Measurements from ENCODE around the gene YARS1. TPM values are rescaled to one million over a fixed set of nuclear protein-coding genes. Genes with fewer than 3 reads are reported as not detected.

Gene YARS1
- polyA plus RNA-seq, 2 of the 4 experiments (the other 2 are of a cell fraction): 92.5 to 103 TPM

DNA sequence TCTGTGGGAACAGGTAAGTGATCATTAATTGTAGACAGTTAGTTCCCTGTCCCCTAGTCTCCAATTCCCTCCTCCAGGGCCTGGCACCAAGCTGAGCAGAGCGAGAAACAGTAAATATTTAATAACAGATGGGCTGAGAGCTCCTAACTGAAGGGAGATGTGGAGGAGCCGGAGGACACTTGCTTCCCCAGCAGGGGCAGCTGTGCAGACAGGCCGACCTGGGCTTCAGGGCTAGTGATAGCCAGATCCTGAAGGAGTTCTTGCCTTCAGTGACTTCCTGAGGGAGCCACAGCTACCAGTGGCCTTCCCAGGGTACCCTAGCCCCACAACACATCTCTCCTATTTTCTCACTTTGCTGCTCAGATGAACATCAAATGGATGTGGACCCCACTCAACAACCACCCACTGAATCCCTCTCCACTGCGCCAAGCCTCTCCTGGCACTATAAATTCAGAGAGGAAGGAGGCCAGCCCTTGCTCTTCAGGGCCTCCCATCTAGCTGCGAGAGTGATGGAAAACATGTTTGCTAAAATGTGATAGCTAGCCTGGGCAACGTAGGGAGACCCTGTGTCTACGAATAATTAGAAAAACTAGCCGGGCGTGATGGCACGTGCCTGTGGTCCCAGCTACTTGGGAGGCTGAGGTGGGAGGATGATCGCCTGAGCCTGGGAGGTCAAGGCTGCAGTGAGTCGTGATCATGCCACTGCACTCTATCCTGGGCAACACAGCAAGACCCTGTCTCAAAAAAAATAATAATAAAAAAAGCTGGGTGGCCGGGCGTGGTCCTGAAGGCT lies 87.7 kb downstream of the YARS1 start:
- Histone ChIP-seq H3K9me3 (no peaks in the 10 kb centered on the region), H3K4me2 (peak overlapping the region; percentile 71), H3K27ac (peak overlapping the region; percentile 80 to 87), H3K4me3 (no peak overlapping the region), H3K4me1 (peaks cover 50% of the 10 kb centered on the region)
- no peak for TF ChIP-seq ZSCAN20 (CRISPR knock-in tag; IDR thresholded peaks at IDR 0.05)
- no peak for TF ChIP-seq BCL3 (IDR thresholded peaks at IDR 0.05)
- peak; percentile 32; the same call in 1 of the 2 replicates for TF ChIP-seq JUNB (IDR thresholded peaks at IDR 0.05)
- ChIA-PET POLR2A (no interaction called here), CTCF (interaction anchor here (0.7 to 4.5 kb wide), 8 partner anchors 12 to 80 kb away, joined by 3 to 52 read pairs (median 4); no protein-coding TSS in a partner anchor)
- 40% methylated on average over 14 of the region's 14 CpGs for WGBS (ENCODE audit: missing lambda C conversion rate)
- FAIRE-seq (no peak), DNase-seq (ENCODE audit: low read depth in 1 of 2, low spot score in 1 of 2) (peak; percentile 48 to 65), ATAC-seq (peak; percentile 65 to 73)

DNA sequence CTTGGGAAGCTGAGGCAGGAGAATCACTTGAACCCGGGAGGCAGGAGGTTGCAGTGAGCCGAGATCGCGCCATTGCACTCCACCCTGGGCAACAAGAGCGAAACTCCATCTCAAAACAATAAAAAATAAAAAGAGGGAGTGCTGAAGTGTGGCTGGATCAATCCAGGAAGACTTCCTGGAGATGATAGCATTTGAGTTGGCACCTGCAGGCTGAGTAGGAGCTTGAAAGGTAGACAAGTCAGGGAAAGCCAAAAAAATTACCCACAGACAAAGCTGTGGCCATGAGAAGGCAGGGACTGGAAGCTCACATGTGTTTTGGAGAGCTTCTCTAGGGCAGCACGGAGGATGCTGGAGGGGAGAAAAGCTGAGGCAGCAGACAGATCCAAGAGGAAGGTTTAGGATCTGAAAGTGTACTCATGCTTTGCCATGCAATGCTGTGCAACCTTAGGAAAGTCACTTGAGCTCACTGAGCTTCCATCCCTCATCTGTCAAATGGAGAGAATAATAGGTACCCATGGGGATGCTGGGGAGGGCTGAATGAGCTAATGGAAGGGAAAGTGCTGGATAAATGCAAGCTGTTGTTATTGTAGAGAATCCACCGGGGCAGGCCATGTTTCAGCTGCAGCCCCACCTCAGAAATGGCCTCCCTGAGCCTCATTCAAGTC lies 88.6 kb downstream of the YARS1 start:
- ATAC-seq (no peak), DNase-seq (ENCODE audit: low read depth in 1 of 2, low spot score in 1 of 2) (no peak), FAIRE-seq (no peak)
- H3K4me1 ChIP-seq: peaks cover 56% of the 10 kb centered on the region
- no peaks in the 10 kb centered on the region for H3K9me3 ChIP-seq
- ChIA-PET CTCF (interaction anchor here (0.9 to 4.5 kb wide), 7 partner anchors 13 to 81 kb away, joined by 3 to 52 read pairs (median 4); a partner anchor contains a TSS), POLR2A (no interaction called here)
- H3K4me2 ChIP-seq: peak overlapping the region; percentile 71
- TF ChIP-seq KDM1A (IDR thresholded peaks at IDR 0.05; ENCODE audit: low read depth) (no peak), HOXB5 (CRISPR knock-in tag; IDR thresholded peaks at IDR 0.05) (no peak), ZFP36 (IDR thresholded peaks at IDR 0.05; ENCODE audit: borderline replicate concordance, partially characterized antibody) (peak; percentile 23)
- WGBS (ENCODE audit: missing lambda C conversion rate): 84% methylated on average over 7 of the region's 7 CpGs
- H3K27ac ChIP-seq: peak overlapping the region; percentile 80 to 87
- no peak overlapping the region for H3K4me3 ChIP-seq

GRCh38 chr1:32727876-32728275 lies 89.3 kb downstream of the YARS1 start:
- no peak for FAIRE-seq

DNA sequence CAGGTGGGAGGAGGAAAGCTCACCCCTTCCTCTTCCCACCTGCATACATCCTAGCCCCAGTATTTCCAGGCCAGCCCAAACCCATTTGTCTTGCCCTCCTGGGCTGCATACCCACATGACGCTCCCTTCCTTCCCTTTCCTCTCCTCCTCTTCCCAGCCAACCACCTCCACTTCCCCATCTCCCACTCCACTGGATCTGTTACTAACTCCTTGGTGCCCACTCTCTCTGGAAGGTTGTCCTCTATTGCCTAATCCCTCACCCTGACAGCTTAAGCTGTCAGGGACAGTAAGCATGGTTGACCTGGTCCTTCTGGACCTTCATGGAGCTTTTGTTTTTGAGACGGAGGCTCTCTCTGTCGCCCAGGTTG lies 91.6 kb downstream of the YARS1 start:
- Histone ChIP-seq H3K4me1 (peaks cover 54% of the 10 kb centered on the region), H3K27ac (peak overlapping the region; percentile 92 to 100), H3K4me2 (peak overlapping the region; percentile 98), H3K4me3 (no peak overlapping the region), H3K9me3 (no peaks in the 10 kb centered on the region)
- POLR2A ChIA-PET: interaction anchor here (0.9 to 1.0 kb wide), 3 partner anchors 11 to 44 kb away, joined by 3 to 4 read pairs (median 3); no protein-coding TSS in a partner anchor
- CTCF ChIA-PET: interaction anchor here (0.8 to 1.2 kb wide), 6 partner anchors 10 to 48 kb away, joined by 3 to 9 read pairs (median 4); no protein-coding TSS in a partner anchor
- TF ChIP-seq RFX5 (IDR thresholded peaks at IDR 0.05) (no peak), CHD4 (IDR thresholded peaks at IDR 0.05; ENCODE audit: borderline replicate concordance) (no peak), E2F6 (IDR thresholded peaks at IDR 0.05; ENCODE audit: borderline replicate concordance, low read depth) (no peak), ZNF302 (CRISPR knock-in tag; IDR thresholded peaks at IDR 0.05) (no peak), EHF (CRISPR knock-in tag; IDR thresholded peaks at IDR 0.05) (no peak), RAD21 (conservative IDR thresholded peaks at IDR 0.05 in 1 of 2, IDR thresholded peaks at IDR 0.05 in 1 of 2) (no peak), RNF2 (IDR thresholded peaks at IDR 0.05; ENCODE audit: borderline replicate concordance, low read depth) (no peak), HOXA7 (CRISPR knock-in tag; IDR thresholded peaks at IDR 0.05) (no peak), ZFP36 (IDR thresholded peaks at IDR 0.05; ENCODE audit: borderline replicate concordance, partially characterized antibody) (no peak), FOXS1 (CRISPR knock-in tag; IDR thresholded peaks at IDR 0.05) (no peak), SMC3 (IDR thresholded peaks at IDR 0.05) (no peak)
- TF ChIP-seq, protein P1, sequence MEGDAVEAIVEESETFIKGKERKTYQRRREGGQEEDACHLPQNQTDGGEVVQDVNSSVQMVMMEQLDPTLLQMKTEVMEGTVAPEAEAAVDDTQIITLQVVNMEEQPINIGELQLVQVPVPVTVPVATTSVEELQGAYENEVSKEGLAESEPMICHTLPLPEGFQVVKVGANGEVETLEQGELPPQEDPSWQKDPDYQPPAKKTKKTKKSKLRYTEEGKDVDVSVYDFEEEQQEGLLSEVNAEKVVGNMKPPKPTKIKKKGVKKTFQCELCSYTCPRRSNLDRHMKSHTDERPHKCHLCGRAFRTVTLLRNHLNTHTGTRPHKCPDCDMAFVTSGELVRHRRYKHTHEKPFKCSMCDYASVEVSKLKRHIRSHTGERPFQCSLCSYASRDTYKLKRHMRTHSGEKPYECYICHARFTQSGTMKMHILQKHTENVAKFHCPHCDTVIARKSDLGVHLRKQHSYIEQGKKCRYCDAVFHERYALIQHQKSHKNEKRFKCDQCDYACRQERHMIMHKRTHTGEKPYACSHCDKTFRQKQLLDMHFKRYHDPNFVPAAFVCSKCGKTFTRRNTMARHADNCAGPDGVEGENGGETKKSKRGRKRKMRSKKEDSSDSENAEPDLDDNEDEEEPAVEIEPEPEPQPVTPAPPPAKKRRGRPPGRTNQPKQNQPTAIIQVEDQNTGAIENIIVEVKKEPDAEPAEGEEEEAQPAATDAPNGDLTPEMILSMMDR (IDR thresholded peaks at IDR 0.05): no peak
- TF ChIP-seq, protein P2, sequence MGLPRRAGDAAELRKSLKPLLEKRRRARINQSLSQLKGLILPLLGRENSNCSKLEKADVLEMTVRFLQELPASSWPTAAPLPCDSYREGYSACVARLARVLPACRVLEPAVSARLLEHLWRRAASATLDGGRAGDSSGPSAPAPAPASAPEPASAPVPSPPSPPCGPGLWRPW (IDR thresholded peaks at IDR 0.05): no peak
- no peak for FAIRE-seq
- ATAC-seq: no peak; a peak in 1 of 6 replicates
- DNase-seq (ENCODE audit: low read depth in 1 of 2, low spot score in 1 of 2): no peak
- 91% methylated on average over 3 of the region's 3 CpGs for WGBS (ENCODE audit: missing lambda C conversion rate)

More at GRCh38 chr1:32727876-32728275, 89.3 kb downstream of the YARS1 start:
- no peak for ATAC-seq
- ChIA-PET CTCF (interaction anchor here (1.3 to 4.5 kb wide), 3 partner anchors 14 to 42 kb away, joined by 4 to 52 read pairs (median 6); a partner anchor contains a TSS), POLR2A (no interaction called here)
- no peak overlapping the region for H3K4me3 ChIP-seq
- no peak for DNase-seq (ENCODE audit: low read depth in 1 of 2, low spot score in 1 of 2)
- H3K27ac ChIP-seq: peak overlapping the region; percentile 48 to 87; a peak in 5 of 6 replicates
- H3K4me1 ChIP-seq: peaks cover 56% of the 10 kb centered on the region
- H3K4me2 ChIP-seq: no peak overlapping the region
- TF ChIP-seq RFX5 (IDR thresholded peaks at IDR 0.05) (no peak), RAD21 (conservative IDR thresholded peaks at IDR 0.05 in 1 of 2, IDR thresholded peaks at IDR 0.05 in 1 of 2) (no peak), EHF (CRISPR knock-in tag; IDR thresholded peaks at IDR 0.05) (no peak), KDM1A (IDR thresholded peaks at IDR 0.05; ENCODE audit: low read depth) (no peak), ZSCAN20 (CRISPR knock-in tag; IDR thresholded peaks at IDR 0.05) (no peak), ZC3H11A (IDR thresholded peaks at IDR 0.05) (no peak), JUNB (IDR thresholded peaks at IDR 0.05) (no peak), CHD2 (IDR thresholded peaks at IDR 0.05; ENCODE audit: low read length, partially characterized antibody) (no peak), JUN (IDR thresholded peaks at IDR 0.05) (no peak), CEBPB (IDR thresholded peaks at IDR 0.05) (no peak), HOXA7 (CRISPR knock-in tag; IDR thresholded peaks at IDR 0.05) (no peak)
- TF ChIP-seq, protein P3, sequence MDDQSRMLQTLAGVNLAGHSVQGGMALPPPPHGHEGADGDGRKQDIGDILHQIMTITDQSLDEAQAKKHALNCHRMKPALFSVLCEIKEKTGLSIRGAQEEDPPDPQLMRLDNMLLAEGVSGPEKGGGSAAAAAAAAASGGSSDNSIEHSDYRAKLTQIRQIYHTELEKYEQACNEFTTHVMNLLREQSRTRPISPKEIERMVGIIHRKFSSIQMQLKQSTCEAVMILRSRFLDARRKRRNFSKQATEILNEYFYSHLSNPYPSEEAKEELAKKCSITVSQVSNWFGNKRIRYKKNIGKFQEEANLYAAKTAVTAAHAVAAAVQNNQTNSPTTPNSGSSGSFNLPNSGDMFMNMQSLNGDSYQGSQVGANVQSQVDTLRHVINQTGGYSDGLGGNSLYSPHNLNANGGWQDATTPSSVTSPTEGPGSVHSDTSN (IDR thresholded peaks at IDR 0.05): no peak
- H3K9me3 ChIP-seq: no peaks in the 10 kb centered on the region
- WGBS (ENCODE audit: missing lambda C conversion rate): 100% methylated on average over 1 of the region's 1 CpG

Measured in A549 (cell line).